CD4-positive, alpha-beta T cell treated with Interleukin-2 at 100 ng/mL for 4 hours (primary cell): ENCODE results near the gene TRABD.
"Not testable (repeated sequence)": the region's sequence is repeated elsewhere in the genome, so short reads cannot be mapped to it uniquely, and the experiment has no call there.

ENCODE experiments used
- DNase-seq: peaks from one replicate; pipeline ENCODE4 v3.0.0-alpha.2; 2020; ENCODE audit warnings: low spot score

Gene TRABD

GRCh38 chr22:50151571-50152537 lies 33.9 kb upstream of the TRABD start:
- no peak for DNase-seq

- no peak for DNase-seq
These were observed 32.5 kb upstream of the TRABD start for GRCh38 chr22:50153056-50153755.

GRCh38 chr22:50153756-50154140 lies 32.0 kb upstream of the TRABD start:
- DNase-seq, result no peak

- DNase-seq, result no peak
These were observed 27.9 kb upstream of the TRABD start for GRCh38 chr22:50157709-50158375.

GRCh38 chr22:50160947-50161346 lies 24.8 kb upstream of the TRABD start:
- DNase-seq, result no peak

GRCh38 chr22:50161508-50162390 lies 24.0 kb upstream of the TRABD start:
- DNase-seq, result no peak

- no peak for DNase-seq
These were observed 23.2 kb upstream of the TRABD start for GRCh38 chr22:50162391-50162956.

GRCh38 chr22:50165436-50166123 lies 20.1 kb upstream of the TRABD start:
- DNase-seq, result no peak

- DNase-seq, result no peak
These were observed 17.8 kb upstream of the TRABD start for GRCh38 chr22:50167689-50168489.

GRCh38 chr22:50168490-50169180 lies 17.1 kb upstream of the TRABD start:
- DNase-seq, result not testable (repeated sequence)

- DNase-seq, result no peak
These were observed 16.4 kb upstream of the TRABD start for GRCh38 chr22:50169181-50169759.

- no peak for DNase-seq
These were observed 15.9 kb upstream of the TRABD start for GRCh38 chr22:50169774-50170341.

GRCh38 chr22:50170453-50171318 lies 15.0 kb upstream of the TRABD start, which contains the start of gene PANX2:
Gene PANX2, plus strand, starts transcription at chr22:50170731. Its CDS starts 0 bp downstream, at chr22:50170731.
- no peak for DNase-seq

- DNase-seq, result no peak
These were observed 14.3 kb upstream of the TRABD start for GRCh38 chr22:50171319-50171964.

- no peak for DNase-seq
These were observed 13.7 kb upstream of the TRABD start for GRCh38 chr22:50171965-50172421.

- DNase-seq, result no peak
These were observed 12.3 kb upstream of the TRABD start for GRCh38 chr22:50173311-50173982.
